Neutrophil (primary cell): ENCODE results near the gene HSPA1L.
"Not testable (repeated sequence)": the region's sequence is repeated elsewhere in the genome, so short reads cannot be mapped to it uniquely, and the experiment has no call there.

Experiments used
- H3K27ac ChIP-seq: fragments of 200-600 bp; sonication (generic); 2 replicates; pipeline ENCODE4 v1.5.1; 2016; ENCODE audit warnings: mild to moderate bottlenecking, moderate library complexity
- H3K27me3 ChIP-seq: fragments of 200-600 bp; sonication (generic); 2 replicates; pipeline ENCODE4 v1.6.0; 2016; ENCODE audit warnings: mild to moderate bottlenecking
- H3K36me3 ChIP-seq: fragments of 200-600 bp; sonication (generic); 2 replicates; pipeline ENCODE4 v1.5.1; 2017
- H3K4me1 ChIP-seq, 2 experiments: fragments of 200-600 bp in 1 of 2; sonication (generic) in 1 of 2; 1 replicate in 1 of 2; 2 replicates in 1 of 2; pipeline versions ENCODE4 v1.5.1 to v1.6.1; 2013 to 2016; ENCODE audit warnings: low read depth in 1 of 2, low read length in 1 of 2, mild to moderate bottlenecking in 1 of 2, moderate library complexity in 1 of 2; ENCODE audit not compliant: control insufficient read depth in 1 of 2, insufficient read depth in 1 of 2
- H3K4me3 ChIP-seq, 2 experiments: fragments of 200-600 bp in 1 of 2; sonication (generic) in 1 of 2; 1 replicate in 1 of 2; 2 replicates in 1 of 2; pipeline ENCODE4 v1.5.1; 2013 to 2016; ENCODE audit warnings: low read depth in 1 of 2, low read length in 1 of 2, mild to moderate bottlenecking in 1 of 2, moderate library complexity in 1 of 2
- H3K9me3 ChIP-seq: fragments of 200-600 bp; sonication (generic); 2 replicates; pipeline ENCODE4 v1.5.1; 2016
- TF ChIP-seq, protein P1 (sequence below): fragments of 200-600 bp; sonication (generic); IDR thresholded peaks from 2 replicates; pipeline ENCODE4 v1.5.1; 2016; ENCODE audit warnings: antibody characterized with exemption

HSPA1L gene

DNA sequence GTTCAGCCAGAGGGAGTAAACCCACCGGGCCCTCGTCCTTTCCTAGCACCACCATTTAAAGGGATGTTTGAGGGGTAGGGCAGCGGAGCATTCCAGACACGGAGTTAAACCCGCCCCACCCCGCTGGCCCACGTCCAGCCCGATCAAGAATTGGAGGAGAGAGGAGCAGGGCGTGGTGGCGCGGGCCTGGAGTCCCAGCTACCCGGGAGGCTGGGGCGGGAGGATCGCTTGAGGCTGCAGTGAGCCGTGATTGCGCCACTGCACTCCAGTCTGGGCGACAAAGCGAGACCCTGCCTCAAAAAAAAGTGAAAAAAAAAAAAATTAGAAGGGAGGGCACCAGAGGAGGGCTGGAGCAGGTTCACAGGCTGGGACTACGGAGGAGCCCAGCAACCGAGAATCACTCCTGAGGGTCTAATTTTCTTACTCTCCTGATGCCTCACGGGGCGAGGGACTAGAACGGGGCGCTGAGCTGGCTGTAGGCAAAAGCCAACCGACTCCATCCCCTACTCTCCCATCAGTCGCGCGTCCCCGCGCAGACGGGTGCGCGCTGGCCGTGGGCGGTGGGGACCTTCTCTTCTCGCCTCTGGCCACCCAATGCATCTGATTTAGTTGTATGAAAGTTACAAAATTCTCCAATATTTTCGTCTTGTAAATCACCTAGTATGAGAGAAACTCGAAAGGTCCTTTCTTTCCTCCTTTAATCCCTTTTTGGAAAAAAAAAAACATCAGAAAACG lies 6.4 kb upstream of the HSPA1L start:
- H3K4me3 ChIP-seq = peak overlapping the region; percentile 80 to 96
- H3K4me1 ChIP-seq = peaks cover 76 to 86% of the 10 kb centered on the region in 2 experiments
- TF ChIP-seq, protein P1, sequence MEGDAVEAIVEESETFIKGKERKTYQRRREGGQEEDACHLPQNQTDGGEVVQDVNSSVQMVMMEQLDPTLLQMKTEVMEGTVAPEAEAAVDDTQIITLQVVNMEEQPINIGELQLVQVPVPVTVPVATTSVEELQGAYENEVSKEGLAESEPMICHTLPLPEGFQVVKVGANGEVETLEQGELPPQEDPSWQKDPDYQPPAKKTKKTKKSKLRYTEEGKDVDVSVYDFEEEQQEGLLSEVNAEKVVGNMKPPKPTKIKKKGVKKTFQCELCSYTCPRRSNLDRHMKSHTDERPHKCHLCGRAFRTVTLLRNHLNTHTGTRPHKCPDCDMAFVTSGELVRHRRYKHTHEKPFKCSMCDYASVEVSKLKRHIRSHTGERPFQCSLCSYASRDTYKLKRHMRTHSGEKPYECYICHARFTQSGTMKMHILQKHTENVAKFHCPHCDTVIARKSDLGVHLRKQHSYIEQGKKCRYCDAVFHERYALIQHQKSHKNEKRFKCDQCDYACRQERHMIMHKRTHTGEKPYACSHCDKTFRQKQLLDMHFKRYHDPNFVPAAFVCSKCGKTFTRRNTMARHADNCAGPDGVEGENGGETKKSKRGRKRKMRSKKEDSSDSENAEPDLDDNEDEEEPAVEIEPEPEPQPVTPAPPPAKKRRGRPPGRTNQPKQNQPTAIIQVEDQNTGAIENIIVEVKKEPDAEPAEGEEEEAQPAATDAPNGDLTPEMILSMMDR = no peak
- H3K27ac ChIP-seq = peak overlapping the region; percentile 90
- H3K27me3 ChIP-seq = no peaks in the 10 kb centered on the region
- no peaks in the 10 kb centered on the region for H3K9me3 ChIP-seq
- H3K36me3 ChIP-seq = no peaks in the 10 kb centered on the region

DNA sequence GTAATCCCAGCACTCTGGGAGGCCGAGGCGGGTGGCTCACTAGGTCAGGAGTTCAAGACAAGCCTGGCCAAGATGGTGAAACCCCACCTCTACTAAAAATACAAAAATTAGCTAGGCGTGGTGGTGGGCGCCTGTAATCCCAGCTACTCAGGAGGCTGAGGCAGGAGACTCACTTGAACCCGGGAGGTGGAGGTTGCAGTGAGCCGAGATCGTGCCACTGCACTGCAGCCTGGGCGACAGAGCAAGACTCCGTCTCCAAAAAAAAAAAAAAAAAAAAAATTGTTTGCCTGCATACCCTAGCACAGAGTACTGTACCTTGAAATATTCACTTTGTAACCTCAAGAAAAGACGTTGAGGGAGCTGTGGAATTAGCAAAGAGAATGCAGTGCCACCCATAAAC lies 5.3 kb upstream of the HSPA1L start:
- peak overlapping the region; percentile 80 to 94 for H3K4me3 ChIP-seq
- H3K27me3 ChIP-seq, H3K9me3 ChIP-seq, H3K36me3 ChIP-seq: not testable (repeated sequence)
- H3K4me1 ChIP-seq = peaks cover 67 to 75% of the 10 kb centered on the region in 2 experiments
- peak overlapping the region; percentile 90 for H3K27ac ChIP-seq

DNA sequence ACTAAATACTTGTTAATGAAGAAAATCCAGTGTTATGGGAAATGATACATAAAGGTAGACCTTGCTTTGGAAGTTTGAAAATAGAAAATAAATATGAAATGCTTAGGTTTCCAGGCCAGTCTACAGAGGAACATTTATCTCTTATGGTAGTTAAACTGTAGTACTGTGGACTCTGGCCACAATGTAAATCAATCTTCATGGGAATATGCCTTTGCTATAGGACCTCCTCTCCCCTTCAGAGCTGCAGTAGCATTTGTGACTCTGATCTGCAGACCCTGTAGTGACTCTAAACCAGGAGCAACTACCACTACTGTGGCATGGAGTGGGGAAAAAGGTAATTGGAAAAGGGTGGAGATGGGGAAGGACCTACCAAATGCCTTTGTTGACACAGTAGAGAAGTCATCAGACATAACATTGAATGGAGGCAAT lies 4.8 kb upstream of the HSPA1L start:
- no peaks in the 10 kb centered on the region for H3K9me3 ChIP-seq
- TF ChIP-seq, protein P1 = no peak
- peak overlapping the region; percentile 80 to 94 for H3K4me3 ChIP-seq
- no peaks in the 10 kb centered on the region for H3K27me3 ChIP-seq
- peaks cover 65 to 71% of the 10 kb centered on the region in 2 experiments for H3K4me1 ChIP-seq
- no peaks in the 10 kb centered on the region for H3K36me3 ChIP-seq
- peak overlapping the region; percentile 29 for H3K27ac ChIP-seq

DNA sequence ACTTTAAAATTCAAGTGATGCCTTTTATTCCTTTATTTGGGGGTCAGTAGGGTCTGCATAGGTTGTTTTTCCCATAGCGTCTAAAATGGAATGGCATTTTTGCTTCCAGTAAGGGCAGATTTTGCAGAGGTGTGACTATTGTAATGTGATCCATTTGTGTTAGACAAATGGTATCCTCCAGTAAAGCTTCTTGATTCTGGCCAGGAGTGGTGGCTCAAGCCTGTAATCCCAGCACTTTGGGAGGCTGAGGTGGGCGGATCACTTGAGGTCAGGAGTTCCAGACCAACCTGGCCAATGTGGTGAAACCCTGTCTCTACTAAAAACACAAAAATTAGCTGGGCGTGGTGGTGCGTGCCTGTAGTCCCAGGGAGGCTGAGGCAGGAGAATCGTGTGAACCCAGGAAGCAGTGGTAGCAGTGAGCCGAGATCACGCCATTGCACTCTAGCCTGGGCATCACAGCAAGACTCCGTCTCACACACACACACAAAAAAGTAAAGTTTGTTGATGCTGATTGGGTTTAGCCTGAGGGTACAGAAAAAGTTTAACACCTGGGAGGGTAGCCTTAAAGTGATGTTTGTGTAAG lies 2.9 kb upstream of the HSPA1L start:
- not testable (repeated sequence) for H3K9me3 ChIP-seq, H3K27me3 ChIP-seq, H3K36me3 ChIP-seq
- peaks cover 65 to 68% of the 10 kb centered on the region in 2 experiments for H3K4me1 ChIP-seq
- peak overlapping the region; percentile 80 to 94 for H3K4me3 ChIP-seq
- H3K27ac ChIP-seq = peak overlapping the region; percentile 91

DNA sequence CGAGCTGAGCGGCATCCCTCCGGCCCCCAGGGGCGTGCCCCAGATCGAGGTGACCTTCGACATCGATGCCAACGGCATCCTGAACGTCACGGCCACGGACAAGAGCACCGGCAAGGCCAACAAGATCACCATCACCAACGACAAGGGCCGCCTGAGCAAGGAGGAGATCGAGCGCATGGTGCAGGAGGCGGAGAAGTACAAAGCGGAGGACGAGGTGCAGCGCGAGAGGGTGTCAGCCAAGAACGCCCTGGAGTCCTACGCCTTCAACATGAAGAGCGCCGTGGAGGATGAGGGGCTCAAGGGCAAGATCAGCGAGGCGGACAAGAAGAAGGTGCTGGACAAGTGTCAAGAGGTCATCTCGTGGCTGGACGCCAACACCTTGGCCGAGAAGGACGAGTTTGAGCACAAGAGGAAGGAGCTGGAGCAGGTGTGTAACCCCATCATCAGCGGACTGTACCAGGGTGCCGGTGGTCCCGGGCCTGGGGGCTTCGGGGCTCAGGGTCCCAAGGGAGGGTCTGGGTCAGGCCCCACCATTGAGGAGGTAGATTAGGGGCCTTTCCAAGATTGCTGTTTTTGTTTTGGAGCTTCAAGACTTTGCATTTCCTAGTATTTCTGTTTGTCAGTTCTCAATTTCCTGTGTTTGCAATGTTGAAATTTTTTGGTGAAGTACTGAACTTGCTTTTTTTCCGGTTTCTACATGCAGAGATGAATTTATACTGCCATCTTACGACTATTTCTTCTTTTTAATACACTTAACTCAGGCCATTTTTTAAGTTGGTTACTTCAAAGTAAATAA lies 2.2 kb upstream of the HSPA1L start:
- not testable (repeated sequence) for H3K9me3 ChIP-seq, H3K27me3 ChIP-seq, H3K36me3 ChIP-seq
- H3K4me1 ChIP-seq = peaks cover 65 to 68% of the 10 kb centered on the region in 2 experiments
- H3K4me3 ChIP-seq = peak overlapping the region; percentile 80 to 94
- peak overlapping the region; percentile 91 for H3K27ac ChIP-seq

DNA sequence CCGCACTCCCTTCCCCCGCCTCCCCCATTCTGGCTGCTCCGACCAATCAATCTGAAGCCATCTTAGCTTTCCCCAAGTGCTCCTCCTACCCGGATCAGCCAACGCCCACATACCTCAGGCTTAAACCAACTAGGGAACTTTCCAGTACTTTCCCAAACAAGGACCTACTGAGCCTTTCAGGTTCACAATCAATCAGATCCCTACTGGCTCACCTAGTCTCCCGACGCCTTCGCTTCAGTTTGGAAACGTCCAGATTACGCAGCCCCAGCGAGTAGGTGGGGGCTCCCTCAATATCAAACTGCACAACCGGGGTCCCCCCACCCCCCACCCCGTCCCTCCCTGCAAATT lies 432 bp downstream of the HSPA1L start:
- TF ChIP-seq, protein P1 = no peak
- H3K4me3 ChIP-seq = peak overlapping the region; percentile 84 to 94
- no peaks in the 10 kb centered on the region for H3K9me3 ChIP-seq
- H3K36me3 ChIP-seq = peaks cover 22% of the 10 kb centered on the region
- H3K27ac ChIP-seq = peak overlapping the region; percentile 90
- peaks cover 46 to 50% of the 10 kb centered on the region in 2 experiments for H3K4me1 ChIP-seq
- H3K27me3 ChIP-seq = no peaks in the 10 kb centered on the region

DNA sequence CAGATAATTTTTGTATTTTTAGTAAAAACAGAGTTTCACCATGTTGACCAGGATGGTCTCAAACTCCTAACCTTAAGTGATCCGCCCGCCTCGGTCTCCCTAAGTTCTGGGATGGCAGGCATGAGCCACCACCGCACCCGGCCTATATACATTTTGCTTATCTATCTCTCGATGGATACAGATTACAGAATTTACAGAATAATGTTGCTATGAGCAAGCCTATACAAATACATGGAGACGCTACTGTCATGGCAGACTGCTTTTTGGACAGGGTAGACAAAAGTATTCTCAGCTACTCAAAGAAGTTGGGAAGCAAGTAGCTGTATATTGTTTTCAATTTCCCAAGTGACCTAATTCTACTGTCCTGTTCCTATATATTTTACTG lies 1.6 kb downstream of the HSPA1L start:
- Histone ChIP-seq H3K36me3 (peaks cover 28% of the 10 kb centered on the region), H3K4me3 (peak overlapping the region; percentile 84 to 94), H3K9me3 (no peaks in the 10 kb centered on the region), H3K27ac (peak overlapping the region; percentile 90), H3K4me1 (peaks cover 34 to 38% of the 10 kb centered on the region in 2 experiments), H3K27me3 (no peaks in the 10 kb centered on the region)
- TF ChIP-seq, protein P1 = no peak
